NCI-H510A treated with DMSO at 0.1 percent for 48 hours (cell line): ENCODE measurements around the gene SLC25A48.
A peak's percentile ranks its signal among the peaks of the same experiment; 100 is the strongest.

Experiments
- DNase-seq: peaks from one replicate; lab custom pipeline; 2025; lab: John Stamatoyannopoulos, UW

SLC25A48 gene

DNA sequence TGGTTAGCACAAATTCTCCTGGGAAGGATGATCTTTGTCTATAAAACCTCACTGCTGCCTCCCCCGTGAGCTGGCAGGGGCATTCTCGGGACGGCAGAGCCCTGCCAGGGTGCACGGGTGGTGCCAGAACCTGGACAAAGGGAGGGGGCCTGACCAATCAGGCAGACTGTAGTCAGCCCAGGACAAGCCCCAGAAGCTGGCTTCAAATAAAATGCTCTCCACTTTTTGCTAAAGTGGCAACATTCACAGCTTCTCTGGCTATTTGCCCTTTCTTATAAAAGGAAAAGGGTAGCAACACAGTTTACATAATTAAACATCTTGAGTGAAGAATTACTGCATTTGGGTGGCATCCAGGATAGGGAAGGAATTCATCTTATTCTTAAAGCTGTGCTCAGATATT lies 46.8 kb downstream of the SLC25A48 start:
- no peak for DNase-seq

DNA sequence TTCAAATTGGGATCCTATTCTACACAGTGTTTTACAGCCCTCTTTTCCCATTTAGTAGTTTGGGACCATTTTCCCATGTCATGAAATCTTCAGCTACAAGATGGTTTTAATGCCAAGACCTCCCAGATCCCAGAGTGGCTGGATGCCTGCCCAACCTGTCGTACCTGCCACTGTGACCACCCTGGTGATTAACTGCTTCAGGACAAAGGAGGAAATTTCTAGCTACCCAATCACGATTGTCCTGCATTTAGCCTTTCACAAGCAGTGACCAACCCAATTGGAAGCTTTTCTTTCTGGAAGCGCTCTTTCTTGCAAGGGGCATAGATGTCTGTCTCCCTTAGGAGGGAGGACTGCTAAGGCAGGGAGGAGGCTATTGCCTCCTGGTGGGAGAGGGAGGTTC lies 47.4 kb downstream of the SLC25A48 start:
- DNase-seq = no peak

GRCh38 chr5:135883026-135883425 lies 48.6 kb downstream of the SLC25A48 start:
- no peak for DNase-seq

GRCh38 chr5:135883441-135883840 lies 49.0 kb downstream of the SLC25A48 start:
- DNase-seq = no peak

GRCh38 chr5:135885031-135885430 lies 50.6 kb downstream of the SLC25A48 start:
- DNase-seq = no peak

GRCh38 chr5:135886136-135886535 lies 51.7 kb downstream of the SLC25A48 start:
- DNase-seq = no peak

GRCh38 chr5:135887447-135887864 lies 53.0 kb downstream of the SLC25A48 start:
- peak; percentile 78 for DNase-seq

DNA sequence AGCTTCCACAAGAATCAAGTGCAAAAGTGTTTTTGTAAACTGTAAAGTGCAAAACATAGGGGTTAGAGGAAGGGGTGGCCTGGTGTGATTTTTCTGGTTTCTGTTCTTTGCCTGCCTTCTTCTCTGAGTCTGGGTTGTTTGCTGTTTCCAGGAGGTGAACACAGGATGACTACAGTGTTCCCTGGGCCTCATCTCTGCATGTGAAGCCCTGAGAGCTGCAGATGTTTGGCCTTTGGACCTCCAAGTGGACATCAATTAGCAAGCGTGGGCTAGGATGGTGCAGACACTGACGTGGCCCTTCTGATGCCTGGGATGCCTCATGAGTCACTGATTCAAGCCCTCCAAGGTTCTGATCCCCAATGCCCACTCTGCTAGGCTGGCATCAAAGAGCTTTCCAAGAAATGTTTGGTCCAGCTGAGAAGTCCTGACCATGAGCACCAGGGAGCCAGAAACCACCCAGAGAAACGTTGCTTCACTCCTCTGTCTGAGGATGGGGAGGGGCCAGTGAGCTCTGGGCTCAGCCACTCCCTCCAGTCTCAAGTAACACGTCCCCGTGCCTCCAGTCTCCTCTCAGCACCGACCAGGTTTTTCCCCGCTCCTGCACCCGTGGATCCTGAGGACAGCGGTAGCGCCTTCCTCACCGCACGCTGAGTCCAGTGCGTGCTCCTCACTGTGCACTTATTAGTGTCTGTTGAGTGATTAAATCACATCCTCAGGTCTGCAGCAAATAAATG lies 53.6 kb downstream of the SLC25A48 start:
- no peak for DNase-seq

- DNase-seq = no peak
Observed at GRCh38 chr5:135890296-135890695, 55.8 kb downstream of the SLC25A48 start.

- no peak for DNase-seq
Observed at GRCh38 chr5:135890867-135891266, 56.4 kb downstream of the SLC25A48 start.

GRCh38 chr5:135891268-135891667 lies 56.8 kb downstream of the SLC25A48 start:
- DNase-seq = no peak

- DNase-seq = no peak
Observed at GRCh38 chr5:135891791-135892190, 57.3 kb downstream of the SLC25A48 start.

DNA sequence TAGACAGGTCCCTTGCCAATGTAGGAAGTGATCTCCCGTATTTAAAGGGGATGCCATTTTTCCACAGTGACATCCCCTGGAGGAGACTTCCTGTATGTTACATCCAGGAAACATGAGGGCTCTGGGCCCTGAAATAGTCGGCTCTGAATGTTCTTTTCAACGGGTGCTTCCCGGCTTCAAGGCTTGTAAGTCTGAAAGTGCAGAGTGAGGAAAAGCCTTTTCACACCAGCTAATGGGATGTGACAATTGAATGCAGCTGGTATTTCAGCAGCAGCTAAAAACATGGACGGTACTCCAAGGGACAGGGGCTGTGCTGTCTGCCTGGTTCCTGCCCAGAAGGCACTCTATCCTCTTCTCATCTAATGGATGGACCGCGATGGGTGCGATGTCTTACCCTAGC lies 59.8 kb downstream of the SLC25A48 start:
- no peak for DNase-seq

DNA sequence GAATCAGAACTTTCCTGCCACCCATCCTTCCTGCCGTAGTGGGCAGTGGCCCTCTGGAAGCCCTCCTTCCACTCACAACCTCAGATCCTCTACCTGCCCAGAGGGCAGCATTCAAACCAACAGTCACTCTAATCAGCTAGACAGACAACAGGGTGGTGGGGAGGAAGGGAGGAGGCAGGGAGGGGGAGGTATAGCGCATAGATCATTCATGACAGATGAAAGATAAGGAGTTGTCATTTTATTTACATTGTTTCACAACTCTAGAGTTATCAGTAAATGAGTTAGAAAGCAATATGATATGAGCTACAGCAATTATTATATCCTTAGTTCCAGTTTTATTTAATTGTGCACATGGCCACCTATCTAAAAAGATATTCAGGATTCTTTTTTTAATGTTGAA lies 60.3 kb downstream of the SLC25A48 start:
- DNase-seq = no peak

- DNase-seq = no peak
Observed at GRCh38 chr5:135895474-135896006, 61.1 kb downstream of the SLC25A48 start, which contains the start of gene IL9. TSS of gene IL9 (minus strand) at chr5:135895841. CDS start at chr5:135895816, 25 bp downstream.

- no peak for DNase-seq
Observed at GRCh38 chr5:135898651-135899050, 64.2 kb downstream of the SLC25A48 start.

- DNase-seq = no peak
Observed at GRCh38 chr5:135900276-135900675, 65.8 kb downstream of the SLC25A48 start.

- no peak for DNase-seq
Observed at GRCh38 chr5:135901633-135902032, 67.2 kb downstream of the SLC25A48 start.

- DNase-seq = no peak
Observed at GRCh38 chr5:135905144-135905543, 70.7 kb downstream of the SLC25A48 start.

DNA sequence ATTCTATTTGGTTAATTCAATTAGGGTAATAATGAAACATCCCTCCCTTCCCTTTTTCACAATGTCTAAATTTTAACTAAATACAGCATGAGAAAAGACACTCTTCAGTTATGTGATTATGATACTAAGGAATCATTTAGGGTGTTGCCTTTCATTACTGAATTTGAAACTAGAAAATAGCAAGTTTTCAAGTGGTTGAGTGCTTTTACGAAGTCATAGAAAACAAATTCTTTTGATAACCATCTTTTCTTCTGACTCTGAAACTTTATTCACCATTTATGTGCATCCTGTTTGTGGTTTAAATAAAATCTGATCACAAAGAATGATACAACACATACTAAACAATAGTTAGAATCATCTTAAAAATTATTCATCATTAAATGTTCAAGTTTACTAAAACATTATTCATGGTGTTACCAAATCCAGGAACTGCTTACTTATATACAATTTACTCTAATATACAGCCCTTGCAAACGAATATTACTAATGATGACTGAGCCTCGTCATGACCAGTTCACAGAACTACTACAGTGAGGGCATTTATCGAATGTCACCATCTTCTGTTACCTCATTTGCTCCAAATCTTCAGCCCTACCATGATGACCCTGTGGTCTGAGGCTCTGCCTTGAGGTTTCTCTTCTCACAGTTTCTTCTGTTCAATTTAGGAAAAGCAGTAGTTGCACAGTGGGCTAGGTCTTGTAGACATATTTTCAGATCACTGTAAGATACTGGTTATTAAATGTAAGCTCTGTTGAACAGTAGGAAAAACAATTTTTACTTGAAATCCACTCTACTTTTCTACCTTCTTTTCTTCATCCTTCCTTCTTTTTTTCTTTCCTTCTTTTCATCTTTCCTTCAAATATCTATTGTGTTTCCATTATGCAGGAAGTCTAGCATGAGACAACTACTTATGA lies 79.5 kb downstream of the SLC25A48 start:
- DNase-seq = no peak

DNA sequence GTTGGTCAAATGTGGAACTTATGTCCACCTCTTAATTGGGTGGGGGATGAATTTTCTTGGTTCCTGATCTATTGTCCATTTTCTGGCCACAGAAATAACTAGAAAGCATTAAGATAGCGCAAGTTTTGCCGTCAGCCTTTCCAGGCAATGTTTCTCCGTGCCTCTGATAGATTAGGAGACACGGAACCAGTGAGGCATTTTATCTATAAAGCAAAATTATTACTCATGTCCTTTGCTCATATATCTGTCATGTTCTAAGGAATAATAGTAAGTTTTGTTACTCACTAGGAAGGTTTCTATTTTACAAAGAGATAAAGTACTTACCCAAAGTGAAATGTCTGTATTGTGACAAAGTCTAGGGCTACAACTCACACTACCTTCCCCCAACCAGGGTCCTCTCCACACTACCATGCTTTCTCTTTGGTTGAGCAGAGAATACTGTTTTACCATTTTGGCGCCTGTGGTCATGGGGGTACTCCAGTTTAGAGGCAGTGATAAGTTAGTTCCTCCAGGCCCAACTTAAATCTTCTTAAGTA lies 81.1 kb downstream of the SLC25A48 start:
- no peak for DNase-seq

GRCh38 chr5:135916638-135917263 lies 82.3 kb downstream of the SLC25A48 start:
- DNase-seq = no peak
